Measurements from ENCODE around the gene PLSCR1.

Gene PLSCR1

GRCh38 chr3:146470425-146470990 is 73.9 kb downstream of the PLSCR1 start:
- FAIRE-seq, result no peak

DNA sequence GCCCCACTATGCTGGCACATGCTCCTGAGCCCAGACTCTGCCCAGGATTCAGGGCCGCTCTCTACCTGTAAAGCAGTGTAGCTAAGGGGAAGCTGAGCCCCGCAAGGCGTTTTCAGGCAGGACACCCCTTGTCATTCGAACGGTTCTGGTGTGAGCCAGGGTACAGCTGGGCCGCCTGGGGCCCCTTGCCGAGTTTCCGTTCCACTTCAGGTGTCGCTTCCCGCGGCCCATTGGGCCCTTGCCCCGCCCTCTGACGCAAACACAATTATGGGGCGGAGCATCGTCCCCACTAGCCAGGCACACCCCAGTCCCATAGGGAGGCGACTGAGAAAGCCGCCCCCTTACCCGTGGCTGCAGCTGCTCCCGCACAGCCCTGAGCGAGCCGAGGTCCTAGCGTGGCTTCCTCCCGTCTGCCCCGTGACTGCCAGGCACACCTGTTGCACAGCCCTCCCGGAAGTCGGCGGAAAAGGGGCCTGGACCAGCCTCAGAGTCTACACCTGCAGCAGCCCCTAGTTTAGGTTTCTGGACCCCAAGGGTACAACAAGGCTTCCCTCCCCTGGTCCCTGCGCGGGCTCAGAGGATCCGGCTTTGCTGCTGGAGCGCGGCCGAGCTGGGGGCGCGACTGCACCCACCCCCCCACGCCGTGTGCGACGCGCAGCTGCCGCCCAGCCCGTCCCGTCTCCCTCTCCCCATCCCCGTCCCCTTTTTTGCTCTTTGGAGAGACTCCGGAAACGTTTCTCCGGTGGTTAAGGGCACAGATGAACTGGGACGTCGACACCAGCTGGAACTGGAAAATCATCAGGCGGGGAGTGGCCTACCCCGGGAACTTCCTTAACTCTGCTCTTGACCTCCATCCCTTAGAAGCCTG is 75.0 kb downstream of the PLSCR1 start, which contains the start of gene PLSCR2:
Gene PLSCR2, minus strand, starts transcription at position 412 of the 868 bp plus-strand sequence. CDS start 9,657 bp downstream, outside the sequence.
- no peak for FAIRE-seq

GRCh38 chr3:146468671-146469149 is 75.7 kb downstream of the PLSCR1 start:
- FAIRE-seq, result no peak

GRCh38 chr3:146468234-146468633 is 76.2 kb downstream of the PLSCR1 start:
- no peak for FAIRE-seq

DNA sequence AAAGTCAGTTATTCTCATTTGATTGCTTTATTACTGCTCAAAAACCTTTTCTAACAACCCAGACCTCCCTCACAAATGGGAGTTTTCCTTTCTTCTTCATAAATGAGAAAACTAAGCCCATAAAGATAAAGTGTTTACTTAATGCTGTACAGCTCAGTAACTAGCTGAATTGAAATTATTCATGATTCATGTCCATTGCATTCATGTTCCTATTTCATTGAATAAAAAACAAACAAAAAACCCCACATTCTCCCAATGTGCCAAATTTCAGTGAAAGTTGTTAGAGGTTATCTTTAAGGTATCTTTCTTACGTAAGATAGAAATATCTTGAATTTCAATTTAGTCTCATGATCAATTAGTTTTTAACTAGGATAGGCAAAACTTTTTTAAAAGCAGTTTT is 77.8 kb downstream of the PLSCR1 start:
- no peak for FAIRE-seq

DNA sequence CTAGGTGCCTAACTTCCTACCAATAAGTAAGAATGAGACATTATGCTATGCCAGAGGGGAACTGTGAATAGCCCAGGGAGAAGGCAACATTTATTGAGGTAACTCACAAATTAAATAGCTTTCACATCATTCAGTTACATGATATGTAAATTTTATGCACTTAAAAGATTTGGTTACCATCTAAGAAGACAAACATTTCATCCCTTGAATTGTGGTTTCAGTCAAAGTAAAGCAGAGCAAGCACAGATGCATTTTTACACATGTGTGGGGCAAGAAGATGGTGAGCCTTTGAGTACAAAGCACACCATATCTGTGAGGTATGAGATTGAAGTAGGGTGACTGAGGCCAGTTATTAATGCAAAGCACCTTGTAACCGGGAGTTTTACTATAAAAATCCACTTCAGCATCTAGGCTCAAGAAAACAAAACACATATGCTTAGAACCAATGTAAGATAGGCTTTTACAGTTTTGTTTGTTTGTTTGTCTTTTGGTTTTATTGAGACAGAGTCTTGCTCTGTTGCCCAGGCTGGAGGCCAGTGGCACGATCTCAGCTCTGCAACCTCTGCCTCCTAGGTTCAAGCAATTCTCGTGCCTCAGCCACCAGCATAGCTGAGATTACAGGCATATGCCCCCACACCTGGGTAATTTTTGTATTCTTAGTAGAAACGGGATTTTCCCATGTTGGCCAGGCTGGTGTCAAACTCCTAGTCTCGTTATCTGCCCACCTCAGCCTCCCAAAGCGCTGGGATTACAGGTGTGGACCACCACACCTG is 78.5 kb downstream of the PLSCR1 start:
- FAIRE-seq, result no peak
